GM18867 (cell line): ENCODE results near the gene DRD2.

Source experiments
- ATAC-seq: cut with Tn5 transposase; IDR thresholded peaks from one replicate; pipeline ENCODE4 v1.9.1; 2021; ENCODE audit warnings: mild to moderate bottlenecking, moderate library complexity; ENCODE audit not compliant: unreplicated experiment

The DRD2 gene

DNA sequence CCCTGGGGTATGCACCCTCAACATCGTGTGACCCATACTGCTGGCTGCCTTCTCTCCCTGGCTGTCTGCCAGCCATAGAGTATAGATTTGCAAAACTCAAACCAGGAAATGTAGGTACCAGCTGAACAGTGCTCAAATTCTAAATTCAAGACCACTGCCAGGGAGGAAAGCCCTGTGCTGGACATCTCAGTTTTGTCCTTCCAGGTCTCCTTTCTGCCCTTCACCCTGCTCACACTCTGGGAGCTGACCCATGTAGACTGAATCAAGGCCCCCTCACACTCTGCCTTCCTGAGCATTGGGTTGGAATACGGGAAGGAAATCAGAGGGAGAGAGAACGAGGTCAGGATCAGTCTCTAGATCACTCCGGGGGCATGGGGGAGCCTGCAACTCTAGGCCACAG lies 12.4 kb upstream of the DRD2 start:
- no peak for ATAC-seq

DNA sequence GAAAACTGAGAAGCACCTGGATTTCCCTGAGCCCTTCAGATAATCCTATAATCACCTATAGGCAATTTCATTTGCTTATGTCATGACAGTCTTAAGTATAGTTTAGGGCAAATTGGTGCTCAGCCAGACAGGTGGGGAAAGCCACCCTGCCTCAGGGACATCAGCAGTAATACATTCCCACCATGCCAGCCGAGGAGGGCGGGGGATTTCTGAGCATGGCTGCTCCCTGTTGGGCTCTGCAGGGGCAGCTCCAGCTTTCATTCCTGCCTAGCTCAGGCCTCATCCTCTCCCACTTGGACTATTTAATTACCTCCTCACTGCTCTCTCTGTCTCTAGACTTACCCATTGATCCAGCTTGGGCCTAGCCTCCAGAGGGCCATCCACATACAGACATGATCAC lies 9.0 kb upstream of the DRD2 start:
- no peak for ATAC-seq

DNA sequence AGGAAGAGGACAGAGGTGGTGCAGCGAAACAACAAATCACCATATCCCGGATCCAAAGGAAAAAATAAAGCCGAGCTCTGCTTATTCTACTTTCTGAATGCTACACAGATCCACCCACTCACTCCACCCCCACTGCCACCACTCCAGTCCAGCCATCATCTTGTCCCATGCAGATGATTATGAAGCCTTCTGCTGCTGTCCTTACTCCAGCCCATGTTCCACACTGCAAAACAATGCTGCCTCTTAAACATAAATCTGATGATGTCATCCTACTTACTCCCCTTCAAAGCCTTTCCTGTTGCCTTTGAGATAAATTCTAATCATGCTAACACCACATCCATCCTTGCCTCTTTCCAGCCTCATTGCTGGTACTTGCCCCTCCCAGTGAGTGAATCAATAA lies 6.5 kb upstream of the DRD2 start:
- ATAC-seq: no peak

DNA sequence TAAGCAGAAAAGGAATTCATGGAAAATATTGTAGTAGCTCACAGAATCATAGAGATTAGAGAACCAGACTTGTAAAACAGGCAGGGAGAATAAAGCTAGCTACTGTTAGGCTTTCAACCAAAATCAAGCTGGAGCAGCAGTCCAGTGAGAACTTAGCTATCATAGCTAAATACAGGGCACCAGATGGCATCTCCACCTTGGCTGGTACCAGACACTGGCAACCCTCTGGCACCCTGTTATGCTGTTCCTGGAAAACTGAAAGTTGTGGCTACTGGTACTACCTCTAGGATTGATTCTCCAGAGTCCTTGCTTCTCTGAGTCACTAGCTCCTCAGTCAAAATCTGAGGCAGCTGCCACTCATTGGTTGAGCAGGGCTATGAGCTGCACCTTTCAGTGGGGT lies 6.0 kb upstream of the DRD2 start:
- ATAC-seq: no peak

- ATAC-seq: no peak
Observed at GRCh38 chr11:113477321-113477720, 2.1 kb upstream of the DRD2 start.

DNA sequence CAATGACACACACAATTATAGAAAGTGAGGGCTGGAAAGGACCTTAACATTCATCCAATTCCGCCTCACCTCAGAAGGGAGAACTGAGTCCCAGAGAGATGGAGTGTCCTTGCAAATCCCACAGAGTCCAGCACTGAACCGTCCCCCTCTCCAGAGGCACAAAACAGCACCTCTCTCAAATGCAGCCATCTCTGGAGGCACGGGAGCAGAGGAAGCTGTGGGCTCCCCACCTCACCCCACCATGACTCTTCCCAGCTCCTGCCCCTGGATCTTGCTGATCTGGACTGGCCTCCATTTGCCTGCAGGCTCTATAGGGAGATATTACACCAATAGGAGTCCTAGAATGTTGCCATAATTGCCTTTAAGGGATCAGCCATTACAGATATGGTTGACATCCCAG lies 1.4 kb upstream of the DRD2 start:
- ATAC-seq: no peak

DNA sequence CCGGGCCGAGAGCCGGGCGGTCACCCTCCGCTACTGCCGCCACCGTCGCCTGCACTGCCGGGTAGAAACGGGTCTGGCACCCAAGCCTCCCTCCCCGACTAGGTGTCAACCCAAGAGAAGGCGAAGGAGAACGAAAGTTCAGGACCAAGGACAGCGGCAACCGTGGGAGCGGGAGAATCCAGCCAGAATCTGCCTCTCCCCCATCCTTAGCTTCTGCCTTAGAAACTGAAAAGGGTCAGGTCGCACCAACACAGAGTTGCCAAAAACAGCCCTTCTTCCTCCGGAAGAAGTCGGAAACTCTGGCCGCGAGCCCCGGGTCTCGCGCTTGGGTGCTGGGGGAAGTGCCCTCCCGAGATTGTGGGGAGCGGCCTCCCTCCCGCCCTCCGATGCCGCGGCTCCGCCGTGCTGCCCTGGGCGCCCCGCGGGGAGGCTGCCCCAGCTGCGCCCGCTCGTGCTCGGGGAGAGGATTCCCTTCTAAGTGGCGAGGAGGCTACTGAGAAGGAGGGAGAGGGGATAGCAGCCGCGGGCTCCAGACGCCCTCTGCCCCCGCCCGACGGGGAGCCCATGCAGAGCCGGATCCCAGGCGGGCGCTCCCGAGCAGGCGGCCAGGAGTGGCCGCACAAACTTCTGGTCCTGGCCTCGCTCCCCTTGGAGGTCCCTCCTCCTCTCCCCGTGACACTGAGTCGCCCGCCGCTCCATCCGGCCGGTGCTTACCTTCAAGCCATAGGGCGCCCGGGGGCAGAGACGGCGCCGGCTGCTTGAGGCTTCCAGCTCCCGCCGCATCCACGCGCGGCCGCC lies 637 bp downstream of the DRD2 start:
- ATAC-seq: no peak

DNA sequence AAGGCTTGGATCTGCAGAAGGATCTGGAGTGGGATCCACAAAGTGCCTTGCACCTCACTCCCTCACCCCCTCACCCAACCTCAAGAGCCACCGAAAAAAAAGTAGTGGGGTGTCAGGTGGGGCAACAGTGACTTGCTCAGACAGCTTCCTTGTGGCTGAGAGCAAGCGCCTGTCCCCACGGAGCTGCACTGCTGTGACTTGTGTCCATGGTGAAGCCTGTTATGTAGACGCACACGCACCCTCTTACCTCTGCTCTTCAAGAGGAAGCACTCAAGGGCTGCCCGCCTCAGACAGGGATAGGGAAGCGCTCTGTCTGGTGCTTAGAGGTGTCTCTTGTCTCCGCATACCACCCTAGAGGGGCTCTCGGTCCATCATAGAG lies 1.2 kb downstream of the DRD2 start:
- no peak for ATAC-seq

GRCh38 chr11:113472471-113472870 lies 2.7 kb downstream of the DRD2 start:
- no peak for ATAC-seq

GRCh38 chr11:113470233-113470632 lies 5.0 kb downstream of the DRD2 start:
- no peak for ATAC-seq

DNA sequence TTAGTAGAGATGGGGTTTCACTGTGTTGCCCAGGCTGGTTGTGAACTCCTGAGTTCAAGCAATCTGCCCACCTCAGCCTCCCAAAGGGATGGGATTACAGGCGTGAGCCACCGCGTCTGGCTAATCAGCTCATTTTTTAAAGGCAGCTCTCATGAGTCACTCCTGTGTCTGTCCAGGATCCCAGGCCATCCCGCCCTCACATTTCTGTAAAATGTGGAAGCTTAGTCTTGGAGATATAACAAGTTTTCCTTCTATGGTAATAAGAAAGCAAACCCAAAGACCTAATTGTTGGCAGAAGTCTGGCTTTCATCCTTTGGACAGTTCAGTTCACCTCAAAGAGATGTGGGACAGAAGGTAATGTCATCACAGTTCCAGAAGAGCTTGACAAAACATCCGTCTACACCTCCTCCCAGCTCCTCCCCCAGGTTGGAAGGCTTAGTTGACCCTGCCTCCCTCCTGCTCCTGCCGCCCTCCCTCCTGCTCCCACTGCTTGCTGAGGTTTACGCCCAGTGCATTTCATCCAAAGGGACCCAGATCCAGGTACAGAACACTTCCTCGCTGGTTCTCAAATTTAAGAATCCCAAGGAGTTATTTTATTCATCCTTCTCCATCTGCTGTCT lies 6.4 kb downstream of the DRD2 start:
- ATAC-seq: no peak

DNA sequence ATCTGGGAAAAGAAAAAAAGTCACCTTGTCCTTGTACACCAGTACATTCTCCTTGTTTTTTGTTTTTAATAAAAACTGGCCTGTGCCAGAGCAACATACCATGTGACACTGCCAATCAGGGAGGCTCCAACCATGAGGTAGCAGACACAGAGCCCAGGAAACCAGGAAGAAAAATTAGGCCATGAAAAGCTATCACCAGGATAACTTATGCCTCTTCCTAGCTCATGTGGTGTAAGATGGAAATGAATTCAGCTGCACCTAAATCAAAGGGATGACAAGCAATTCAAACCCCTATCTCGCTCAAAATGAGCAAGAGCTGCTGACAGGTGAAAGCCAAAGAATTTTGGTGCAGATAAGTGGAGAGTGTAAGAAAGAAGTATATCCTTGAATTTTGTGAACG lies 7.7 kb downstream of the DRD2 start:
- ATAC-seq: no peak

DNA sequence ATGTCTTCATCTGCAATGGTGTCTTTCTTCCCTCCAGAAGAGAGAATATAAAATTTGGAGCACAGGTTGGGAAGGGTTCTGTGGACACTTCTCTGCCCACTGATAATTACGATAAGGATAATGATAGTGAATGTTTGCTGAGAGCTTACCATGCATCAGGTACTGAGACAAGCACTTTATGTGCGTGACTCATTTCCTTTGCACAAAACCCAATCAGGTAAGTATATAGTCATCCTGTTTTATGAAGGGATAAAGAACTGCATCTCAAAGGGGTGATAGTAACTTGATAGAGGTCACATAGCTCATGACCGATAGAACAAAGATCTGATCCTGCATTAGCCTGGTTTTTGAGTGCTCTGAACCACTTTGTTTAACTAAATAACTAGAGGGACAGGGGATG lies 9.4 kb downstream of the DRD2 start:
- no peak for ATAC-seq

GRCh38 chr11:113464416-113464815 lies 10.8 kb downstream of the DRD2 start:
- ATAC-seq: no peak

- ATAC-seq: no peak
Observed at GRCh38 chr11:113462830-113463229, 12.4 kb downstream of the DRD2 start.

DNA sequence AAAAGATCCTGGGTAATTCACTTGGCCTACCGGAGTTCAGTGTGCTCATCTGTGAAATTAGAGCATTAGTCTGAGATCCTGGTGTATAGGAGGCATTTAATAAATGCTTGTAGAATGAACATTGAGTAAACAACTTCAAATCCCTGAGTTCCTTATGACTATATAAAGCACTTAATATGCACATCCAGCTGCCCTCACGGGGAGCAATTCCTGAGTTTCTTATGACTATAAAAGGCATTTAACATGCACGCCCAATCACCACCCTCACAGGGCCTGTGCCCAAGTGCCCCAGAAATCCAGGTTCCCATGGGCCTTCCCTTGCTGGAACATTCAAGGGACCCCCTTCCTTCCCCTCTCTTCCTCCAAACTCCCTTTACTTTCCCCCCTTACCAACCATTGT lies 13.6 kb downstream of the DRD2 start:
- ATAC-seq: no peak

DNA sequence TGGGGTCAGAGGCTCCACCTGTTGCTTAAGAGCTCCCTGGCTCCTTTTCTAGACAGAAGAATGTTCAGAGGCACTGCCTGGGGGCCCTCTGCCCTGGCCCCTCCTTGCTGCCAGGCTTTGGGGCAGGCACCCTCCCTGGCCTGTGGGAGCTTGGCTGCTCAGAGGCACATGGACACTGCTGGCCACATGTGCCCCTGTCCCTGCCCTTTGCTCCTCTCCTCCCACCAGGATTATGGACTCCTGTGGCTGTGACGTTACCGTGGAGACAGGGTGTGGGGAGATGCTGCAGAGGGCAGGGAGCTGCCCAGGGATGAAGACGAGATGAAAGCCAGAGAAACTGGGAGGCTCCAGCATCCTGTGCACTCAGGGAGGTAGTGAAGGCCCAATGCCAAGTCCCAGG lies 14.7 kb downstream of the DRD2 start:
- no peak for ATAC-seq

DNA sequence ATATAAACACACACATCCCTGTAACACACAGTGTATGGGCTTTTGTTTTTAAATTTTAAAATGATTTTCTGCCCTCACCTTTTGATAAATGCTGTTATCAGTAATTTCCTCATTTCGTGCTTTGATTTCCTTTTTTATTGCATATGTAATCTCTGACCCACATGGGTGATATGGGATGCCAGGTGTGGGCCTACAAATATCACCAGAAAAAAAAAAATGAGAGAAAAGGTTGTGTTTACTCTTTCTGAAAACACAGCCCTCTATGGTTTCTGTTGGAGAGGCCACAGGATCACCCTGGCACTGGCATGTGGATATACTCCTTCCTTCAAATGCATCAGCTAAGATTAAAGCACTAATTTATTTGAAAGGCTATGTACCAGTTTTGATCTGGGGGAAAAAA lies 17.0 kb downstream of the DRD2 start:
- no peak for ATAC-seq

GRCh38 chr11:113457784-113458183 lies 17.4 kb downstream of the DRD2 start:
- no peak for ATAC-seq

DNA sequence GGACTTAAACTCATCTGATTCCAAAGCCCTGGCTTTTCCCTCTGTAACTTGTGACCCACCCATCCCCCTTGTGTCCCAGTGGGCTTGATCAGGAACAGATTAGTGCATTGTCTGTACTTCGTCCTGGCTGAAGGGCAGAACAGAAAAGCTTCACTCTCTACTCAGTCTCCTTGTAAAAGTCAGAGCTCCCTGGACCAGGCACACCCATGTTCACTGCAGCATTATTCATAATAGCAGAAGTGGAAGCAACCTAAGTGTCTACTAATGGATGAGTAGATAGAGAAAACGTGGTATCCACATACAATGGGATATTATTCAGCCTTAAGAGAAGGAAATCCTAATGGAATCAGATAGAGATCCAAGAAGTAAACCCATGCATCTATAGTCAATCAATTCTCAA lies 20.7 kb downstream of the DRD2 start:
- no peak for ATAC-seq

- ATAC-seq: no peak
Observed at GRCh38 chr11:113449743-113450142, 25.5 kb downstream of the DRD2 start.

DNA sequence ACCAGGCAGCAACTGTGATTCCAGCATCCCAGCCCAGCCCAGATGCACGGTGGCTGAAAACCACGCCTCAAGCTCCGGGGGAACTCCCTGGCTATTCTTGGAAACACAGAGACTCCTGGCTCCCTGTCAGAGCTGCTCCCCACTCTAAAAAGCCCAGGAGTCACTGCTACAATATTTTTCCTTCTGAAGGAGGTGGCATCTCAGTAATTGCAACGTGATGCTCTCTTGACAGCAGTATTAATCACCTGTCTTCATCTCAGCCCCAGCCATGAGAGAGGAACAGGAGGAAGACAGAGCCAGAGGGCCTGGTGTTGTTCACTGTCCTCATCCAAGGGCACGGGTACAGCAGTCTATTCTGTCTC lies 26.9 kb downstream of the DRD2 start:
- no peak for ATAC-seq
